Measurements from ENCODE around the gene ZBTB16.

DNA sequence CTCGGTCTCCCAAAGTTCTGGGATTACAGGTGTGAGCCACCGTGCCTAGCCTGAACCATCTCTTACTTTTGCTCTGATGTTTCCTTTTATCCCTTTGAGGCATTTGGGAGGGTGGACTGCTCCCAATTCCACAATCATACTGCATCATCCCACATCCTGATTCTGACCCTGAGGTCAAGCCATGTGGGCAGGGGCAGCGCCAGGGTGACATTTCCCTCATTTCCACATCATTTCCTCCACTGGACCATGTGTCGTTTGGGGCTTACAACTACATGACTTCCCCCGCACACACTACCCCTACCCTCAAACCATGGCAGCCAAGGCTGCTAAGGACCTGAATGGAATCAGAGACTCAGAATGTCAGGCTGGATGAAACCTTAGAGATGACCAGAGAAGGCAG, 26.4 kb upstream of the ZBTB16 start:
- no peak for TF ChIP-seq POLR2A (IDR thresholded peaks at IDR 0.05)
- TF ChIP-seq, protein P1, sequence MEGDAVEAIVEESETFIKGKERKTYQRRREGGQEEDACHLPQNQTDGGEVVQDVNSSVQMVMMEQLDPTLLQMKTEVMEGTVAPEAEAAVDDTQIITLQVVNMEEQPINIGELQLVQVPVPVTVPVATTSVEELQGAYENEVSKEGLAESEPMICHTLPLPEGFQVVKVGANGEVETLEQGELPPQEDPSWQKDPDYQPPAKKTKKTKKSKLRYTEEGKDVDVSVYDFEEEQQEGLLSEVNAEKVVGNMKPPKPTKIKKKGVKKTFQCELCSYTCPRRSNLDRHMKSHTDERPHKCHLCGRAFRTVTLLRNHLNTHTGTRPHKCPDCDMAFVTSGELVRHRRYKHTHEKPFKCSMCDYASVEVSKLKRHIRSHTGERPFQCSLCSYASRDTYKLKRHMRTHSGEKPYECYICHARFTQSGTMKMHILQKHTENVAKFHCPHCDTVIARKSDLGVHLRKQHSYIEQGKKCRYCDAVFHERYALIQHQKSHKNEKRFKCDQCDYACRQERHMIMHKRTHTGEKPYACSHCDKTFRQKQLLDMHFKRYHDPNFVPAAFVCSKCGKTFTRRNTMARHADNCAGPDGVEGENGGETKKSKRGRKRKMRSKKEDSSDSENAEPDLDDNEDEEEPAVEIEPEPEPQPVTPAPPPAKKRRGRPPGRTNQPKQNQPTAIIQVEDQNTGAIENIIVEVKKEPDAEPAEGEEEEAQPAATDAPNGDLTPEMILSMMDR (IDR thresholded peaks at IDR 0.05): no peak

Data from heart left ventricle (tissue), 13 donors.